ENCODE measurements around the gene CDK2AP2. TPM values are rescaled to one million over a fixed set of nuclear protein-coding genes. Genes with fewer than 3 reads are reported as not detected.

Gene CDK2AP2
- total RNA-seq, 2 donors from 2014 or later = 57.1 to 91.9 TPM

DNA sequence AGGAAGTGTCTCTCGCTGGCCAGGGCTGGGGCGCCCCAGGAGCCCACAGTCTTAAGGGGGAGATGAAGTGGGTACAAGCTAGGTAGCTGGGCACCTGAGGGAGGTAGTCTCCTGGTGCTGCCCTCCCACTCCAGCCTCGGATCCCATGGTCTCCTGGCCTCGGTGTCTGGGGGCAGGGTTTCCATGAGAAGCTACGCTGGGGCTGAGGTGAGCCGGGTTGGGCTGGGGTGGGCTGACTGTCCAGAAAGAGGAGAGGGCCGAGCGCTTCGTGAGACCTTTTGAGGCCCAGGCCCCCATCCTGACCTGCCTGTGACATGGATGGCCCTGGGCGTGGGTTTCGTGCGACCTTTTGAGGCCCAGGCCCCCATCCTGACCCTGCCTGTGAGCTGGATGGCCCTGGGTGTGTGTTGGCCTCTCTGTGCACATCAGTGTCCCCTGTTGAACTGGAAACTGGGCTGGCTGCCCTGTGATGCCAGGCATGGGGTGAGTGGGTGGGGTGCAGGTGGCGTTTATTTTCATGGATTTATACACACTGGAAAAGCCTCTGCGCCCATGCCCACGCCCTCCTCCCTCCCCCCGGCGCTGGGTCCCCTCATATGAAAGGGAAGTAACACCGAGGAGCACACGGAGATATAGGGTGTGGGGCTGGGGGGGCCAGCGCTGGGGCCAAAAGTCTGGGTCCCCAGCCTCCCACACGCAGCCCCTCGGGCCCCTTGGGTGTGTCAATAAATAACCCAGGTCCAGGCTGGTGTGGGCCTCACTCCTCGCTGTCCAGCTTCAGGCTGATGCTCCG is 16.5 kb downstream of the CDK2AP2 start:
- H3K27me3 ChIP-seq (replicated peaks; ENCODE audit: insufficient read depth) = no peaks in the 10 kb centered on the region
- no peaks in the 10 kb centered on the region for H3K36me3 ChIP-seq
- intact Hi-C loops (cut with DNase I) = no loop called here
- TF ChIP-seq, protein P1, sequence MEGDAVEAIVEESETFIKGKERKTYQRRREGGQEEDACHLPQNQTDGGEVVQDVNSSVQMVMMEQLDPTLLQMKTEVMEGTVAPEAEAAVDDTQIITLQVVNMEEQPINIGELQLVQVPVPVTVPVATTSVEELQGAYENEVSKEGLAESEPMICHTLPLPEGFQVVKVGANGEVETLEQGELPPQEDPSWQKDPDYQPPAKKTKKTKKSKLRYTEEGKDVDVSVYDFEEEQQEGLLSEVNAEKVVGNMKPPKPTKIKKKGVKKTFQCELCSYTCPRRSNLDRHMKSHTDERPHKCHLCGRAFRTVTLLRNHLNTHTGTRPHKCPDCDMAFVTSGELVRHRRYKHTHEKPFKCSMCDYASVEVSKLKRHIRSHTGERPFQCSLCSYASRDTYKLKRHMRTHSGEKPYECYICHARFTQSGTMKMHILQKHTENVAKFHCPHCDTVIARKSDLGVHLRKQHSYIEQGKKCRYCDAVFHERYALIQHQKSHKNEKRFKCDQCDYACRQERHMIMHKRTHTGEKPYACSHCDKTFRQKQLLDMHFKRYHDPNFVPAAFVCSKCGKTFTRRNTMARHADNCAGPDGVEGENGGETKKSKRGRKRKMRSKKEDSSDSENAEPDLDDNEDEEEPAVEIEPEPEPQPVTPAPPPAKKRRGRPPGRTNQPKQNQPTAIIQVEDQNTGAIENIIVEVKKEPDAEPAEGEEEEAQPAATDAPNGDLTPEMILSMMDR (IDR thresholded peaks at IDR 0.05) = no peak
- TF ChIP-seq POLR2A (IDR thresholded peaks at IDR 0.05) = no peak
- no peak for TF ChIP-seq POLR2AphosphoS5 (IDR thresholded peaks at IDR 0.05)
- H3K4me1 ChIP-seq (replicated peaks) = no peaks in the 10 kb centered on the region
- no peak for DNase-seq (ENCODE audit: low spot score)
- 84% methylated on average over 23 of the region's 24 CpGs for WGBS
- H3K27ac ChIP-seq = no peak overlapping the region
- no peaks in the 10 kb centered on the region for H3K9me3 ChIP-seq
- no peak overlapping the region for H3K4me3 ChIP-seq

DNA sequence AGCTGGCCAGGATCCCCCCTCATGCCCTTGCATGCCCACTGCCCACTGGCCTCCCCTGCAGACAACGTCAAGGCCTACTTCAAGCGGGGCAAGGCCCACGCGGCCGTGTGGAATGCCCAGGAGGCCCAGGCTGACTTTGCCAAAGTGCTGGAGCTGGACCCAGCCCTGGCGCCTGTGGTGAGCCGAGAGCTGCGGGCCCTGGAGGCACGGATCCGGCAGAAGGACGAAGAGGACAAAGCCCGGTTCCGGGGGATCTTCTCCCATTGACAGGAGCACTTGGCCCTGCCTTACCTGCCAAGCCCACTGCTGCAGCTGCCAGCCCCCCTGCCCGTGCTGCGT is 17.3 kb downstream of the CDK2AP2 start:
- TF ChIP-seq POLR2AphosphoS5 (IDR thresholded peaks at IDR 0.05) (no peak), POLR2A (IDR thresholded peaks at IDR 0.05) (no peak)
- TF ChIP-seq, protein P1 (IDR thresholded peaks at IDR 0.05) = no peak
- H3K36me3 ChIP-seq = no peaks in the 10 kb centered on the region
- 58% methylated on average over 15 of the region's 15 CpGs for WGBS
- H3K27ac ChIP-seq = no peak overlapping the region
- no peaks in the 10 kb centered on the region for H3K27me3 ChIP-seq (replicated peaks; ENCODE audit: insufficient read depth)
- no peak overlapping the region for H3K4me3 ChIP-seq
- no peaks in the 10 kb centered on the region for H3K4me1 ChIP-seq (replicated peaks)
- intact Hi-C loops (cut with DNase I) = no loop called here
- DNase-seq (ENCODE audit: low spot score) = no peak
- H3K9me3 ChIP-seq = no peaks in the 10 kb centered on the region

DNA sequence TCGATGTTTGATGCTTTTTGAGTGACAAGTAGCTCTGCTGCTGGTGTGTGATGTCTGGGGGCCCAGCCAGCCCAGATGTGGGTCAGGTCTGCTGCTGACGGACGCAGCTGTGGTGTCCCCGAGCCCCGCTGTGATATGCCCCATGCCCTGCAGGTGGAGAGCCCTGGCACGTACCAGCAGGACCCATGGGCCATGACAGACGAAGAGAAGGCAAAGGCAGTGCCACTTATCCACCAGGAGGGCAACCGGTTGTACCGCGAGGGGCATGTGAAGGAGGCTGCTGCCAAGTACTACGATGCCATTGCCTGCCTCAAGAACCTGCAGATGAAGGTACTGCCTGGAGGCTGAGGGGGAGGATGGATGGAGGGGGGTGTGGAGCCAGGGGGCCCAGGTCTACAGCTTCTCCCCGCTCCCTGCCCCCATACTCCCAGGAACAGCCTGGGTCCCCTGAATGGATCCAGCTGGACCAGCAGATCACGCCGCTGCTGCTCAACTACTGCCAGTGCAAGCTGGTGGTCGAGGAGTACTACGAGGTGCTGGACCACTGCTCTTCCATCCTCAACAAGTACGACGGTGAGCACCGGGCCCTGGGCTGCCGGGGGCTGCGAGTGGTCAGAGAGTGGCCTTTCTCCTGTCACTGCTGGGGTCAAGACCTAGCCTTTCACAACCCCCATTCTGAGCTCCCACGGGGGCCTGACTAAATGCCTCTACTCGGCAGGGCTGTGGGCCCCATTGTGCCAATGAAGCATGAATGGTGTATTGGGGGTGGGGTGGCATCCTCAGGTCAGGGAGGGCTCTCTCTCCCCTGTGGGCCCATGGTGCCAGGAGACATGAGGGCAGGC is 17.9 kb downstream of the CDK2AP2 start:
- no peaks in the 10 kb centered on the region for H3K4me1 ChIP-seq (replicated peaks)
- no peaks in the 10 kb centered on the region for H3K27me3 ChIP-seq (replicated peaks; ENCODE audit: insufficient read depth)
- no peak overlapping the region for H3K27ac ChIP-seq
- H3K9me3 ChIP-seq = no peaks in the 10 kb centered on the region
- intact Hi-C loops (cut with DNase I) = no loop called here
- no peak for DNase-seq (ENCODE audit: low spot score)
- no peaks in the 10 kb centered on the region for H3K36me3 ChIP-seq
- H3K4me3 ChIP-seq = no peak overlapping the region
- WGBS = 88% methylated on average over 22 of the region's 23 CpGs
- no peak for TF ChIP-seq POLR2AphosphoS5 (IDR thresholded peaks at IDR 0.05)
- TF ChIP-seq, protein P1 (IDR thresholded peaks at IDR 0.05) = no peak
- no peak for TF ChIP-seq POLR2A (IDR thresholded peaks at IDR 0.05)

DNA sequence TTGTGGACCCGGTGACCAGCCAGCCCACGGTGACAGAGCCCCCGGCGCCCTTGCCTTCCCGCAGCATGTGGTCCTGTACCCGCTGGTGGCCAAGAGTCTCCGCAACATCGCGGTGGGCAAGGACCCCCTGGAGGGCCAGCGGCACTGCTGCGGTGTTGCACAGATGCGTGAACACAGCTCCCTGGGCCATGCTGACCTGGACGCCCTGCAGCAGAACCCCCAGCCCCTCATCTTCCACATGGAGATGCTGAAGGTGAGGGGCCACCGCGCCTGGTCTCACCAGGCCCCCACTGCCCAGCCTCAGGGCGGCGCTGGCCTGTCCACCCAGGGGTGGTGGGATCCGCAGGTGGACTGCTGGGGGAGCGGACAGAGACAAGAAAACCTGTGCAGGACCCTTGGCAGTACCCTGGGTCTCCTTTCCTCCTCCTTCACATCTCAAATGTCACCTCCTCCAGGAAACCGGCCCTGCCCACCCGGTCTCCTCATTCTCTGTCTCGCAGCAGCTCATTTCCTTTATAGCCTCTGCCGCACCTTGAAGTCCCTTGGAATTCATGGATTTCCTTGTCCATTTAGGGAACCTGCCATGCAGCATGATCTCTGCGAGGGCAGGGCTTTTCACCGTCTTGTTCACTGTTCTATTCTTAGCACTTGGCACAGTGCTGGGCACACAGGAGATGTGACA is 18.6 kb downstream of the CDK2AP2 start:
- Histone ChIP-seq H3K9me3 (no peaks in the 10 kb centered on the region), H3K27me3 (replicated peaks; ENCODE audit: insufficient read depth) (no peaks in the 10 kb centered on the region), H3K4me3 (no peak overlapping the region), H3K36me3 (no peaks in the 10 kb centered on the region), H3K4me1 (replicated peaks) (no peaks in the 10 kb centered on the region), H3K27ac (no peak overlapping the region)
- TF ChIP-seq POLR2AphosphoS5 (IDR thresholded peaks at IDR 0.05) = no peak
- no peak for TF ChIP-seq POLR2A (IDR thresholded peaks at IDR 0.05)
- TF ChIP-seq, protein P1 (IDR thresholded peaks at IDR 0.05) = no peak
- no peak for DNase-seq (ENCODE audit: low spot score)
- intact Hi-C loops (cut with DNase I) = no loop called here
- WGBS = 64% methylated on average over 14 of the region's 25 CpGs

All from prostate gland (tissue), 2 donors.